BLaER1 (cell line): ENCODE data around the gene SNED1.

Source experiments
- H3K27ac ChIP-seq: shearing (Covaris generic); formaldehyde crosslinking; 2 replicates; pipeline ENCODE4 v1.8.1; 2022
- H3K27me3 ChIP-seq: shearing (Covaris generic); formaldehyde crosslinking; 2 replicates; pipeline ENCODE4 v1.8.1; 2022
- H3K36me3 ChIP-seq: shearing (Covaris generic); formaldehyde crosslinking; 2 replicates; pipeline ENCODE4 v1.8.1; 2022
- H3K4me1 ChIP-seq: shearing (Covaris generic); formaldehyde crosslinking; 2 replicates; pipeline ENCODE4 v1.8.1; 2022
- H3K4me2 ChIP-seq: shearing (Covaris generic); formaldehyde crosslinking; 2 replicates; pipeline ENCODE4 v1.8.1; 2022
- H3K4me3 ChIP-seq: shearing (Covaris generic); formaldehyde crosslinking; 2 replicates; pipeline ENCODE4 v1.8.1; 2022
- H3K9ac ChIP-seq: shearing (Covaris generic); formaldehyde crosslinking; 2 replicates; pipeline ENCODE4 v1.8.1; 2022
- H3K9me3 ChIP-seq: shearing (Covaris generic); formaldehyde crosslinking; 2 replicates; pipeline ENCODE4 v1.8.1; 2022
- H4K20me1 ChIP-seq: shearing (Covaris generic); formaldehyde crosslinking; 2 replicates; pipeline ENCODE4 v1.8.1; 2022
- Cebpa-rat ChIP-seq: shearing (Covaris generic); IDR thresholded peaks from 2 replicates; pipeline ENCODE4 v1.8.1; 2022

The SNED1 gene

GRCh38 chr2:241140445-241140840 is 142.0 kb downstream of the SNED1 start:
- H3K9me3 ChIP-seq: no peaks in the 10 kb centered on the region
- H3K36me3 ChIP-seq: peaks cover 95% of the 10 kb centered on the region
- no peaks in the 10 kb centered on the region for H3K27me3 ChIP-seq
- H4K20me1 ChIP-seq: peaks cover 12% of the 10 kb centered on the region; the same call in 1 of the 2 replicates
- no peak overlapping the region for H3K9ac ChIP-seq
- H3K4me2 ChIP-seq: no peak overlapping the region
- H3K4me3 ChIP-seq: no peak overlapping the region
- no peak overlapping the region for H3K27ac ChIP-seq
- no peak for TF ChIP-seq Cebpa-rat
- no peaks in the 10 kb centered on the region for H3K4me1 ChIP-seq

GRCh38 chr2:241141214-241141770 is 142.9 kb downstream of the SNED1 start:
- Histone ChIP-seq H3K4me3 (no peak overlapping the region), H4K20me1 (peaks cover 12% of the 10 kb centered on the region; the same call in 1 of the 2 replicates), H3K27ac (no peak overlapping the region), H3K9ac (no peak overlapping the region), H3K4me2 (no peak overlapping the region), H3K36me3 (peaks cover 87% of the 10 kb centered on the region), H3K9me3 (no peaks in the 10 kb centered on the region), H3K4me1 (no peaks in the 10 kb centered on the region), H3K27me3 (no peaks in the 10 kb centered on the region)
- TF ChIP-seq Cebpa-rat: no peak

GRCh38 chr2:241142063-241142462 is 143.6 kb downstream of the SNED1 start:
- Histone ChIP-seq H3K27ac (no peak overlapping the region), H3K27me3 (no peaks in the 10 kb centered on the region), H3K9ac (no peak overlapping the region), H3K4me1 (0 out of 2 replicates have a peak, but pooled peaks cover 5% of the 10 kb centered on the region), H3K4me2 (no peak overlapping the region), H3K9me3 (no peaks in the 10 kb centered on the region), H3K4me3 (no peak overlapping the region), H4K20me1 (peaks cover 19% of the 10 kb centered on the region), H3K36me3 (peaks cover 79% of the 10 kb centered on the region)
- no peak for TF ChIP-seq Cebpa-rat

GRCh38 chr2:241142593-241142992 is 144.2 kb downstream of the SNED1 start:
- Histone ChIP-seq H3K4me2 (no peak overlapping the region), H3K4me3 (no peak overlapping the region), H4K20me1 (peaks cover 24% of the 10 kb centered on the region), H3K27me3 (no peaks in the 10 kb centered on the region), H3K4me1 (peaks cover 9% of the 10 kb centered on the region; the same call in 1 of the 2 replicates), H3K9me3 (no peaks in the 10 kb centered on the region), H3K9ac (no peak overlapping the region), H3K27ac (no peak overlapping the region), H3K36me3 (peaks cover 74% of the 10 kb centered on the region)
- TF ChIP-seq Cebpa-rat: no peak
